Esophagus squamous epithelium (tissue), 4 donors: ENCODE measurements around the gene SOHLH2.

Experiments used
- CTCF ChIP-seq, 6 experiments: fragments of 450-650 bp in 4 of 6; fragments of 200-600 bp in 2 of 6; sonication (generic) in 2 of 6; IDR thresholded peaks; one replicate each; pipeline ENCODE4 v1.5.1; 2016 to 2019; ENCODE audit warnings: antibody characterized with exemption in 6 of 6, mild to moderate bottlenecking in 4 of 6, moderate library complexity in 4 of 6
- POLR2A ChIP-seq, 4 donors: fragments of 450-650 bp; IDR thresholded peaks; one replicate each; pipeline ENCODE4 v1.6.1; 2017; ENCODE audit warnings: antibody characterized with exemption in 4 of 4, mild to moderate bottlenecking in 4 of 4, moderate library complexity in 3 of 4

- TF ChIP-seq POLR2A (IDR thresholded peaks at IDR 0.05) (no peak), CTCF (IDR thresholded peaks at IDR 0.05) (no peak)
Observed at GRCh38 chr13:36151591-36151990, 62.8 kb downstream of the SOHLH2 start.
